K562 (cell line): ENCODE results near the gene MMP11.

Source experiments
- ADNP ChIP-seq: fragments of 200-800 bp; sonication (Bioruptor generic); IDR thresholded peaks from 2 replicates; pipeline ENCODE4 v1.6.1; 2016; ENCODE audit warnings: missing genetic modification characterization, missing compliant biosample characterization
- DMBX1 ChIP-seq: fragments of 250-450 bp; sonication (Bioruptor Pico); IDR thresholded peaks from 2 replicates; pipeline ENCODE4 v1.8.0; 2022; ENCODE audit warnings: inconsistent platforms, mild to moderate bottlenecking, moderate library complexity, borderline replicate concordance
- MEF2A ChIP-seq: IDR thresholded peaks from 2 replicates; pipeline ENCODE4 v1.6.1; 2011; ENCODE audit warnings: low read depth, mild to moderate bottlenecking, low read length, moderate library complexity; ENCODE audit not compliant: control insufficient read depth
- NRF1 ChIP-seq, 2 experiments: fragments of 450-650 bp; IDR thresholded peaks in 1 of 2; conservative IDR thresholded peaks in 1 of 2; 2 replicates each; pipeline ENCODE4 v1.6.1; 2014; ENCODE audit warnings: mild to moderate bottlenecking in 2 of 2
- PML ChIP-seq: IDR thresholded peaks from 2 replicates; pipeline ENCODE4 v1.6.1; 2012; ENCODE audit warnings: low read length, inconsistent platforms
- POLR2AphosphoS5 ChIP-seq: IDR thresholded peaks from 2 replicates; pipeline ENCODE4 v1.6.1; 2011; ENCODE audit warnings: mild to moderate bottlenecking, low read depth, low read length, moderate library complexity; ENCODE audit not compliant: control insufficient read depth, insufficient read depth
- ZNF253 ChIP-seq: fragments of 250-450 bp; sonication (Bioruptor Pico); conservative IDR thresholded peaks from 2 replicates; pipeline ENCODE4 v1.6.1; 2021; ENCODE audit warnings: mild to moderate bottlenecking
- TF ChIP-seq, protein P1 (sequence below): fragments of 250-450 bp; sonication (Bioruptor Pico); IDR thresholded peaks from 2 replicates; pipeline ENCODE4 v1.4.0; 2020; ENCODE audit warnings: mild to moderate bottlenecking, moderate library complexity
- TF ChIP-seq, protein P2 (sequence below), 3 experiments: IDR thresholded peaks in 2 of 3; conservative IDR thresholded peaks in 1 of 3; 2 replicates each; pipeline ENCODE4 v1.5.1; 2011 to 2012; ENCODE audit warnings: low read length in 3 of 3, mild to moderate bottlenecking in 3 of 3, control low read depth in 2 of 3, improper control_type of control experiment in 1 of 3, inconsistent platforms in 1 of 3, low read depth in 1 of 3, mixed read lengths in 1 of 3, moderate library complexity in 1 of 3; ENCODE audit not compliant: insufficient read depth in 2 of 3
- TF ChIP-seq, protein P3 (sequence below): fragments of 250-450 bp; sonication (Bioruptor Pico); IDR thresholded peaks from 2 replicates; pipeline ENCODE4 v1.5.0; 2022; ENCODE audit warnings: mild to moderate bottlenecking

DNA sequence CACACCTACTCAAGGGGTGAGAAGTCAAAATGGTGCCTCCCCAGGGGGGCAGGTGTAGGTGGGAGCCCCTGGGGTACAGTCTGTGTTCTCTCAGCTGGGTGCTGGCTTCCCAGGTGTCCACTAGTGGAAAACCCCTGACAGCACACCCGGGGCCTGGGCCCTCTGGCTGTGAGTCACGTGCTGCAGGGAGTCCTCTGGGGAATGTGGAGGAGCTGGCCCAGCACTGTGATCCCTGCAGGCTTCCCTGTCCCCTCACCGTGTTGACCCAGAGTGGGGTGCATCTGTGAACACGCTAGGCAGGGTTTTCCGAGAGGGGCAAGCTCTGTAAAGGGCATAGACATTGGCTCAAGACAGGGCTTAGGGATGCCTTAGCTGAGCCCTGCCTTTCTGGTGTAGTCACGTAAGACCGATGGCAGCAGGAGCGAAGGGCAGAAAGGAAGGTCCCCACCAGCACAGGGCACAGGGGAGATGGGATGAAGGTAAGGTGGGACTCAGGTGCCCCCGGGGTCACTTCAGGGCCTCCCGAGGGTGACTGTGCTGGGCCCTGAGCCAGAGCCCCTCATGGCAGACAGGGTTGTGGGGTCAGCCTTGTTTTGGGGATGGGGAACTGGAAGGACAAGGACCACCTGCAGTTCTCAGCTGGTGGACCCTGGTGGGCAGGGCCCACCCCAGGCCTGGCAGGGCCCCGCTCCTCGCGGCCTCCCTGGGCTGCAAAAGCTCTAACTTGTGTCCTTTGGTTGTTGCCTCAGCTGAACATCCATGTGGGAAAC is 52.0 kb downstream of the MMP11 start:
- TF ChIP-seq, protein P1, sequence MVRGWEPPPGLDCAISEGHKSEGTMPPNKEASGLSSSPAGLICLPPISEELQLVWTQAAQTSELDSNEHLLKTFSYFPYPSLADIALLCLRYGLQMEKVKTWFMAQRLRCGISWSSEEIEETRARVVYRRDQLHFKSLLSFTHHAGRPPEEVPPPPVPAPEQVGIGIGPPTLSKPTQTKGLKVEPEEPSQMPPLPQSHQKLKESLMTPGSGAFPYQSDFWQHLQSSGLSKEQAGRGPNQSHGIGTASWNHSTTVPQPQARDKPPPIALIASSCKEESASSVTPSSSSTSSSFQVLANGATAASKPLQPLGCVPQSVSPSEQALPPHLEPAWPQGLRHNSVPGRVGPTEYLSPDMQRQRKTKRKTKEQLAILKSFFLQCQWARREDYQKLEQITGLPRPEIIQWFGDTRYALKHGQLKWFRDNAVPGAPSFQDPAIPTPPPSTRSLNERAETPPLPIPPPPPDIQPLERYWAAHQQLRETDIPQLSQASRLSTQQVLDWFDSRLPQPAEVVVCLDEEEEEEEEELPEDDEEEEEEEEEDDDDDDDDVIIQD (CRISPR knock-in tag) = no peak
- TF ChIP-seq, protein P2, sequence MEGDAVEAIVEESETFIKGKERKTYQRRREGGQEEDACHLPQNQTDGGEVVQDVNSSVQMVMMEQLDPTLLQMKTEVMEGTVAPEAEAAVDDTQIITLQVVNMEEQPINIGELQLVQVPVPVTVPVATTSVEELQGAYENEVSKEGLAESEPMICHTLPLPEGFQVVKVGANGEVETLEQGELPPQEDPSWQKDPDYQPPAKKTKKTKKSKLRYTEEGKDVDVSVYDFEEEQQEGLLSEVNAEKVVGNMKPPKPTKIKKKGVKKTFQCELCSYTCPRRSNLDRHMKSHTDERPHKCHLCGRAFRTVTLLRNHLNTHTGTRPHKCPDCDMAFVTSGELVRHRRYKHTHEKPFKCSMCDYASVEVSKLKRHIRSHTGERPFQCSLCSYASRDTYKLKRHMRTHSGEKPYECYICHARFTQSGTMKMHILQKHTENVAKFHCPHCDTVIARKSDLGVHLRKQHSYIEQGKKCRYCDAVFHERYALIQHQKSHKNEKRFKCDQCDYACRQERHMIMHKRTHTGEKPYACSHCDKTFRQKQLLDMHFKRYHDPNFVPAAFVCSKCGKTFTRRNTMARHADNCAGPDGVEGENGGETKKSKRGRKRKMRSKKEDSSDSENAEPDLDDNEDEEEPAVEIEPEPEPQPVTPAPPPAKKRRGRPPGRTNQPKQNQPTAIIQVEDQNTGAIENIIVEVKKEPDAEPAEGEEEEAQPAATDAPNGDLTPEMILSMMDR (IDR thresholded peaks at IDR 0.05 in 2 of 3, conservative IDR thresholded peaks at IDR 0.05 in 1 of 3; ENCODE audit: insufficient read depth in 2 of 3, low read depth in 1 of 3, low read length in 3 of 3) = no peak
- TF ChIP-seq MEF2A = no peak
- TF ChIP-seq POLR2AphosphoS5 = no peak
- TF ChIP-seq, protein P3, sequence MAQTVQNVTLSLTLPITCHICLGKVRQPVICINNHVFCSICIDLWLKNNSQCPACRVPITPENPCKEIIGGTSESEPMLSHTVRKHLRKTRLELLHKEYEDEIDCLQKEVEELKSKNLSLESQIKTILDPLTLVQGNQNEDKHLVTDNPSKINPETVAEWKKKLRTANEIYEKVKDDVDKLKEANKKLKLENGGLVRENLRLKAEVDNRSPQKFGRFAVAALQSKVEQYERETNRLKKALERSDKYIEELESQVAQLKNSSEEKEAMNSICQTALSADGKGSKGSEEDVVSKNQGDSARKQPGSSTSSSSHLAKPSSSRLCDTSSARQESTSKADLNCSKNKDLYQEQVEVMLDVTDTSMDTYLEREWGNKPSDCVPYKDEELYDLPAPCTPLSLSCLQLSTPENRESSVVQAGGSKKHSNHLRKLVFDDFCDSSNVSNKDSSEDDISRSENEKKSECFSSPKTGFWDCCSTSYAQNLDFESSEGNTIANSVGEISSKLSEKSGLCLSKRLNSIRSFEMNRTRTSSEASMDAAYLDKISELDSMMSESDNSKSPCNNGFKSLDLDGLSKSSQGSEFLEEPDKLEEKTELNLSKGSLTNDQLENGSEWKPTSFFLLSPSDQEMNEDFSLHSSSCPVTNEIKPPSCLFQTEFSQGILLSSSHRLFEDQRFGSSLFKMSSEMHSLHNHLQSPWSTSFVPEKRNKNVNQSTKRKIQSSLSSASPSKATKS (CRISPR knock-in tag) = no peak
- TF ChIP-seq ZNF253 = no peak
- TF ChIP-seq DMBX1 (CRISPR knock-in tag) = no peak
- no peak for TF ChIP-seq PML
- no peak for TF ChIP-seq ADNP (tag)
- TF ChIP-seq NRF1 (conservative IDR thresholded peaks at IDR 0.05 in 1 of 2, IDR thresholded peaks at IDR 0.05 in 1 of 2) = no peak
